ENCODE data around the gene NR3C2.

GRCh38 chr4:148074462-148074861 lies 367.8 kb downstream of the NR3C2 start:
- no peak for TF ChIP-seq JUNB (IDR thresholded peaks at IDR 0.05; ENCODE audit: unreplicated experiment)
- TF ChIP-seq CTCF (conservative IDR thresholded peaks at IDR 0.05; ENCODE audit: low read depth in 2 of 2) = no peak
- no peak for TF ChIP-seq POLR2AphosphoS5 (IDR thresholded peaks at IDR 0.05; ENCODE audit: low read depth)
- no peak for TF ChIP-seq EZH2phosphoT487 (IDR thresholded peaks at IDR 0.05; ENCODE audit: unreplicated experiment)
- TF ChIP-seq STAT1 (IDR thresholded peaks at IDR 0.05; ENCODE audit: unreplicated experiment) = no peak
- no peak for TF ChIP-seq EZH2 (IDR thresholded peaks at IDR 0.05; ENCODE audit: low read depth, unreplicated experiment)
- no peak for TF ChIP-seq REST (IDR thresholded peaks at IDR 0.05; ENCODE audit: unreplicated experiment)
- TF ChIP-seq ETS1 (IDR thresholded peaks at IDR 0.05) = no peak
- no peak for TF ChIP-seq CREB1 (CRISPR knock-in tag; IDR thresholded peaks at IDR 0.05; ENCODE audit: low read depth)
